B cell (primary cell): Measurements from ENCODE around the gene METTL9. TPM values are rescaled to one million over a fixed set of nuclear protein-coding genes. Genes with fewer than 3 reads are reported as not detected.

Experiments used
- ATAC-seq: fragments of 200-7000 bp; cut with Tn5 transposase; one replicate; pipeline ENCODE4 v1.10.0; 2021; ENCODE audit warnings: low read depth, mild to moderate bottlenecking, moderate number of reproducible peaks, moderate library complexity
- CTCF ChIA-PET: fragments of 350-600 bp; sonication (Branson Sonifier 250); formaldehyde crosslinking; loops from one replicate; lab custom pipeline; 2021; ENCODE audit warnings: antibody characterized with exemption, inconsistent platforms; lab: Charles Lee
- POLR2A ChIA-PET: fragments of 350-600 bp; sonication (Branson Sonifier 250); formaldehyde crosslinking; loops from one replicate; lab custom pipeline; 2021; ENCODE audit warnings: antibody characterized with exemption; lab: Charles Lee
- DNase-seq: peaks from one replicate; pipeline ENCODE4 v3.0.0; 2013
- H2AFZ ChIP-seq: 2 replicates; pipeline ENCODE4 v1.6.1; 2012; ENCODE audit warnings: mild to moderate bottlenecking, low read depth, low read length; ENCODE audit not compliant: insufficient read depth, poor library complexity, severe bottlenecking
- H3K27ac ChIP-seq, 2 donors: 1 replicate in 1 of 2; 2 replicates in 1 of 2; pipeline ENCODE4 v1.5.1; 2012 to 2013; ENCODE audit warnings: low read length in 2 of 2, mild to moderate bottlenecking in 2 of 2, moderate library complexity in 1 of 2
- H3K27me3 ChIP-seq, 4 experiments: fragments of 200-600 bp in 1 of 4; sonication (generic) in 1 of 4; replicated peaks in 1 of 4; 1 replicate in 2 of 4; 2 replicates in 2 of 4; pipeline versions ENCODE4 v1.6.1 to v1.7.0; 2013 to 2016; ENCODE audit warnings: low read length in 3 of 4, mild to moderate bottlenecking in 2 of 4, mixed read lengths in 1 of 4, moderate library complexity in 1 of 4; ENCODE audit not compliant: insufficient read depth in 4 of 4, control insufficient read depth in 3 of 4; ENCODE audit errors: control extremely low read depth in 1 of 4
- H3K36me3 ChIP-seq, 2 experiments: replicated peaks in 1 of 2; 1 replicate in 1 of 2; 2 replicates in 1 of 2; pipeline versions ENCODE4 v1.6.1 to v1.7.1; 2013; ENCODE audit warnings: low read length in 1 of 2; ENCODE audit not compliant: insufficient read depth in 2 of 2, control insufficient read depth in 1 of 2; ENCODE audit errors: control extremely low read depth in 1 of 2, extremely low read depth in 1 of 2
- H3K4me1 ChIP-seq, 2 donors: fragments of 200-600 bp in 1 of 2; sonication (generic) in 1 of 2; 1 replicate in 1 of 2; 2 replicates in 1 of 2; pipeline versions ENCODE4 v1.5.1 to v1.6.1; 2013 to 2017; ENCODE audit warnings: low read length in 2 of 2; ENCODE audit not compliant: control insufficient read depth in 2 of 2, insufficient read depth in 2 of 2
- H3K4me2 ChIP-seq: replicated peaks from 2 replicates; pipeline ENCODE3; 2012; ENCODE audit warnings: mild to moderate bottlenecking, low read depth, low read length; ENCODE audit not compliant: poor library complexity, severe bottlenecking
- H3K4me3 ChIP-seq, 5 experiments: fragments of 200-600 bp in 1 of 5; sonication (generic) in 1 of 5; 1 replicate in 3 of 5; 2 replicates in 2 of 5; pipeline versions ENCODE4 v1.5.1 to v1.7.0; 2011 to 2016; ENCODE audit warnings: low read length in 4 of 5, mild to moderate bottlenecking in 4 of 5, low read depth in 2 of 5, control low read depth in 1 of 5, moderate library complexity in 1 of 5; ENCODE audit not compliant: insufficient read depth in 1 of 5; ENCODE audit errors: control extremely low read depth in 1 of 5, extremely low read depth in 1 of 5
- H3K79me2 ChIP-seq: fragments of 200-600 bp; sonication (generic); one replicate; pipeline ENCODE4 v1.6.0; 2016; ENCODE audit warnings: low read length; ENCODE audit not compliant: control insufficient read depth, insufficient read depth
- H3K9ac ChIP-seq: fragments of 200-600 bp; sonication (generic); 2 replicates; pipeline ENCODE4 v1.6.1; 2017; ENCODE audit warnings: mild to moderate bottlenecking, low read length, moderate library complexity
- H3K9me3 ChIP-seq, 3 donors: one replicate each; pipeline versions ENCODE4 v1.6.1 to v1.7.1; 2013; ENCODE audit warnings: low read length in 2 of 3; ENCODE audit not compliant: control insufficient read depth in 2 of 3, insufficient read depth in 1 of 3; ENCODE audit errors: control extremely low read depth in 1 of 3
- H4K20me1 ChIP-seq: 2 replicates; pipeline ENCODE4 v1.6.0; 2012; ENCODE audit warnings: mild to moderate bottlenecking, low read length; ENCODE audit not compliant: insufficient read depth, control insufficient read depth, poor library complexity, severe bottlenecking
- H3K27ac Mint-ChIP-seq: one replicate; pipeline ENCODE4 v1.8.0; 2021; ENCODE audit warnings: mixed read lengths
- H3K27me3 Mint-ChIP-seq: one replicate; pipeline ENCODE4 v1.8.0; 2021; ENCODE audit warnings: mixed read lengths
- H3K4me1 Mint-ChIP-seq: one replicate; pipeline ENCODE4 v1.8.0; 2021; ENCODE audit warnings: mixed read lengths
- H3K4me3 Mint-ChIP-seq: one replicate; pipeline ENCODE4 v1.8.0; 2021; ENCODE audit warnings: mixed read lengths
- H3K9me3 Mint-ChIP-seq: one replicate; pipeline ENCODE4 v1.8.0; 2022; ENCODE audit warnings: mixed read lengths; ENCODE audit not compliant: insufficient read depth
- CTCF ChIP-seq: fragments of 200-600 bp; IDR thresholded peaks from one replicate; pipeline ENCODE4 v1.8.0; 2022; ENCODE audit warnings: antibody characterized with exemption, mild to moderate bottlenecking
- EZH2 ChIP-seq: IDR thresholded peaks from 2 replicates; pipeline ENCODE4 v1.6.1; 2012; ENCODE audit warnings: borderline replicate concordance, low read depth, mild to moderate bottlenecking, moderate library complexity, low read length; ENCODE audit not compliant: insufficient read depth, poor library complexity, severe bottlenecking
- WGBS: methylation state at CpG from one replicate; pipeline ENCODE4 v1.1.5; 2013; ENCODE audit warnings: missing lambda C conversion rate; ENCODE audit not compliant: insufficient coverage; 5-methylcytosine and 5-hydroxymethylcytosine counted together
- intact Hi-C: fragments of 100-400 bp; cut with micrococcal nuclease; formaldehyde crosslinking; loops from one replicate; pipeline ENCODE4 v1.10.0; 2022
- polyA plus RNA-seq: library from polyadenylated mRNA; depleted of rRNA; stranded (reverse); fragments of >200 nt; gene quantifications from 2 replicates; pipeline ENCODE4 v1.2.3, GENCODE V29; 2012
- total RNA-seq, 2 donors: library from RNA; stranded (reverse); fragments of 120-200 nt in 1 of 2; gene quantifications; 1 replicate in 1 of 2; 2 replicates in 1 of 2; pipeline versions ENCODE4 v1.2.3 to v1.2.4, GENCODE V29; 2013 to 2022

METTL9 gene
- total and polyA plus RNA-seq, 2 donors (not counting 1 experiment from before 2014, with no cell fraction given): 34.0 to 57.7 TPM

GRCh38 chr16:21646091-21646490 is 46.7 kb downstream of the METTL9 start:
- POLR2A ChIA-PET: interaction anchor here (1.5 to 1.6 kb wide), 2 partner anchors 9 to 13 kb away, joined by 3 to 4 read pairs; no protein-coding TSS in a partner anchor
- Histone ChIP-seq H3K4me1 (peaks cover 71 to 73% of the 10 kb centered on the region in 2 donors), H3K9ac (peak overlapping the region; percentile 68)

More at GRCh38 chr16:21646091-21646490, 46.7 kb downstream of the METTL9 start:
- TF ChIP-seq EZH2 (no peak), CTCF (no peak)
- H3K4me3 Mint-ChIP-seq: peak overlapping the region; percentile 67
- Histone ChIP-seq H3K4me2 (peak overlapping the region; percentile 65), H3K36me3 (peaks cover 0 to 3% of the 10 kb centered on the region in 2 experiments), H3K27ac (peak overlapping the region; percentile 83 to 92), H3K4me3 (no peak overlapping the region), H4K20me1 (no peaks in the 10 kb centered on the region), H3K79me2 (peaks cover 13% of the 10 kb centered on the region), H2AFZ (peak overlapping the region; percentile 1), H3K9me3 (no peaks in the 10 kb centered on the region), H3K27me3 (no peaks in the 10 kb centered on the region)
- ATAC-seq: no peak
- 40% methylated on average over 2 of the region's 5 CpGs for WGBS
- no peak for DNase-seq
- H3K9me3 Mint-ChIP-seq: no peaks in the 10 kb centered on the region
- H3K27ac Mint-ChIP-seq: peak overlapping the region; percentile 89
- no peaks in the 10 kb centered on the region for H3K27me3 Mint-ChIP-seq
- intact Hi-C loops: loop anchor here (2.0 to 10.0 kb wide), 4 partner anchors 63 to 1789 kb away; partner anchors contain the start of gene UQCRC2
- H3K4me1 Mint-ChIP-seq: peaks cover 64% of the 10 kb centered on the region
- CTCF ChIA-PET: interaction anchor here (1.0 to 10.2 kb wide), 10 partner anchors 11 to 64 kb away, joined by 3 to 159 read pairs (median 3); partner anchors contain the start of gene OTOA
